ENCODE results near the gene PXDN. TPM values are rescaled to one million over a fixed set of nuclear protein-coding genes. Genes with fewer than 3 reads are reported as not detected.

Gene PXDN
- total and polyA plus RNA-seq, 10 of the 15 experiments (the other 5 are each of a cell fraction or from before 2014, with no cell fraction given), result 0.12 to 0.69 (median 0.23) TPM; not detected in 5

DNA sequence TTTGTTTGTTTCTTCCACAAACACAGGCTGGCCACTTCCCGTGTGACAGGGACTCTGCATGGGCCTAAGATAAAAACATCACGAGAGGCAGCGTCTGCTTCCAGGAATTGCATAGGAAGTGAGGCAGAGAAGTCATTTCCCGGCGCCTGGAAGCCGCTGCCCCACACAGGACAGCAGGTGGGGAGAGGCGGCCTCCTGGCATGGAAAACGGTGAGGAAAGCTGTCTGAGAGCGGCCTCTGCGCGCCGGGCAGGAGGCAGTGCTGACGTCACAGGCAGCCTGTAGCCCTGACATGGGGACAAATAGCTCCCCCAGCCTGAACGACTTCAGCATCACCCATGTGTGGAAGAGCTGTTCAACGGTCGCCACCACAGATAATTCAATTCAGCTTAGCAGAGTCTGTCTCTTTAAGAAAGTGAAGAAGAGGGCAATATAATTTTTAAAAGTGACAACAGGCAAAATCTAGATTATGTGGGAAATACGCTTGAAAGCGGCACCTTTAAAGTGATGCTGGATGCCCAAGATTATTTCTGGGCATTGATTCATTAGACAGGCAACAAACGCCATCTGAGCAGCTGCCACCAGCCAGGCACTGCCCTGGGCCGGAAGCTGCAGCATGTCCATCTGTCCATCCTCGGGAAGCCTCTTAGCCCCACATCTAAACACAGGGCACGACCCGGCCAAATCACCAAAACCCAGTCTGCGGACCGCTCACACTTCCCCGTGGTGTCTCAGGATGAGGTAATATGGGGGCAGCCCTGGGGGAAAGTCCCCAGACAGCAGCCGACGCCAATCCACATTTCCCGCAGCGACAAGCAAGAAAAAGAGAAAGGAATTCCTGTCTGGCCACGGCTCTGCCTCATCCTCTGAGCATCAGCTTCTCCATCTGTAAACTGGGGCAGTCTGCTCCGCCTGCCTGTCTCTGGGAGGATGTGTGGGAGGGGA is 138.9 kb downstream of the PXDN start:
- RAD21 ChIA-PET (ENCODE audit: unreplicated experiment), result no interaction called here
- H3K4me1 ChIP-seq (ENCODE audit: control insufficient read depth, insufficient read depth, low read length), result no peaks in the 10 kb centered on the region
- no peak for TF ChIP-seq CBX5 (IDR thresholded peaks at IDR 0.05; ENCODE audit: low read depth)
- no peak for TF ChIP-seq POU2F2 (IDR thresholded peaks at IDR 0.05; ENCODE audit: borderline replicate concordance, low read depth, low read length)
- TF ChIP-seq LARP7 (IDR thresholded peaks at IDR 0.05), result no peak
- TF ChIP-seq HDAC6 (IDR thresholded peaks at IDR 0.05; ENCODE audit: unreplicated experiment), result no peak
- no peak for TF ChIP-seq SP1 (IDR thresholded peaks at IDR 0.05; ENCODE audit: low read depth, low read length)
- no peak for TF ChIP-seq RAD51 (IDR thresholded peaks at IDR 0.05)
- TF ChIP-seq NRF1 (conservative IDR thresholded peaks at IDR 0.05; ENCODE audit: low read depth, low read length), result no peak
- no peak for TF ChIP-seq SIX5 (IDR thresholded peaks at IDR 0.05; ENCODE audit: low read depth, low read length, severe bottlenecking)
- no peaks in the 10 kb centered on the region for H3K27me3 ChIP-seq (replicated peaks in 1 of 2; ENCODE audit: control insufficient read depth in 2 of 2, insufficient read depth in 2 of 2, low read length in 1 of 2)
- CTCF ChIA-PET, result no interaction called here
- POLR2A ChIA-PET, result no interaction called here
- no TSS peak for BruUV-seq (replicated peaks)
- no peak for DNase-seq (ENCODE audit: low read depth, low spot score)
- no peaks in the 10 kb centered on the region for H4K20me1 ChIP-seq (ENCODE audit: control insufficient read depth, insufficient read depth)
- H3K9ac ChIP-seq (ENCODE audit: control insufficient read depth, insufficient read depth, low read length), result no peak overlapping the region
- intact Hi-C loops (cut with micrococcal nuclease; ENCODE audit: unreplicated experiment) (no loop called here), in situ Hi-C loops (cut with MboI) (no loop called here)
- no peak for ATAC-seq
- H3K4me3 ChIP-seq, result no peak overlapping the region
- no peaks in the 10 kb centered on the region; the same call in 2 of the 3 replicates for H3K9me3 ChIP-seq (replicated peaks; ENCODE audit: control insufficient read depth, insufficient read depth, low read length)
- SMC1A ChIA-PET (ENCODE audit: uncharacterized antibody, unreplicated experiment), result no interaction called here
- no peaks in the 10 kb centered on the region for H3K36me3 ChIP-seq (ENCODE audit: control insufficient read depth in 2 of 2, insufficient read depth in 2 of 2, low read length in 1 of 2)
- H2AFZ ChIP-seq (ENCODE audit: control insufficient read depth, low read depth, low read length), result no peak overlapping the region
- H3K79me2 ChIP-seq (ENCODE audit: control insufficient read depth, insufficient read depth, low read length), result no peaks in the 10 kb centered on the region
- H3K27ac ChIP-seq (ENCODE audit: control insufficient read depth, insufficient read depth), result no peak overlapping the region
- 12% methylated on average over 32 of the region's 32 CpGs for WGBS (ENCODE audit: insufficient coverage, insufficient replicate concordance, low lambda C conversion rate, missing lambda C conversion rate)
- H3K4me2 ChIP-seq (ENCODE audit: control insufficient read depth, insufficient read depth), result no peak overlapping the region
- no peak for FAIRE-seq

DNA sequence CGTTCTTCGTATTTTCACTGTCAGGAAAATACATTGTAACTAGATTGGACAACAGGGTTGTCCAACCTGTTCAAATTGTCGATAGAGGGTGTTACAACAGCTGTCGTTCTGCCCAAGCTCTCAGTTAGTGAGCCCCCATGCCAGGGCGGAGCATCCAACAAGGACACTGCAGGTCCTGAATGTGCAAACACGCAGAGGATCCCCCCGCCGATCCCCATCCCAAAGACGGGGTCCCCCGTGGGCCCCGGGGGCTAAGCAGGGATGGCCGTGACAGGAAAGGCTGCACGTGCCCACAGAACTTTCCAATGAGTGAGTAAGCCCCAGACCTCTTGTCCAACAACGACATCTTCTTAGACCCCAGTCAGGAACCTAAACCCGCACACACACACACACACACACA is 140.8 kb downstream of the PXDN start:
- H3K27ac ChIP-seq (ENCODE audit: control insufficient read depth, insufficient read depth), result no peak overlapping the region
- H3K36me3 ChIP-seq (ENCODE audit: control insufficient read depth in 2 of 2, insufficient read depth in 2 of 2, low read length in 1 of 2), result no peaks in the 10 kb centered on the region
- ChIA-PET POLR2A (no interaction called here), SMC1A (ENCODE audit: uncharacterized antibody, unreplicated experiment) (no interaction called here), CTCF (no interaction called here), RAD21 (ENCODE audit: unreplicated experiment) (no interaction called here)
- H3K4me3 ChIP-seq, result no peak overlapping the region
- intact Hi-C loops (cut with micrococcal nuclease; ENCODE audit: unreplicated experiment), result no loop called here
- H4K20me1 ChIP-seq (ENCODE audit: control insufficient read depth, insufficient read depth), result no peaks in the 10 kb centered on the region
- TF ChIP-seq POLR2A (IDR thresholded peaks at IDR 0.05; ENCODE audit: low read depth, low read length) (no peak), EGR1 (IDR thresholded peaks at IDR 0.05; ENCODE audit: borderline replicate concordance in 1 of 2, low read depth in 2 of 2, low read length in 2 of 2) (no peak), TCF7 (IDR thresholded peaks at IDR 0.05; ENCODE audit: borderline replicate concordance) (no peak), ZNF384 (IDR thresholded peaks at IDR 0.05; ENCODE audit: borderline replicate concordance, low read depth, low read length) (no peak), SRF (IDR thresholded peaks at IDR 0.05; ENCODE audit: low read depth in 2 of 2, low read length in 2 of 2) (no peak), ETV6 (conservative IDR thresholded peaks at IDR 0.05 in 1 of 2, IDR thresholded peaks at IDR 0.05 in 1 of 2; ENCODE audit: borderline replicate concordance in 1 of 2, low read depth in 1 of 2) (no peak), RBBP5 (conservative IDR thresholded peaks at IDR 0.05) (no peak), SREBF2 (IDR thresholded peaks at IDR 0.05; ENCODE audit: low read length) (no peak), MTA2 (IDR thresholded peaks at IDR 0.05; ENCODE audit: low read depth) (no peak), RAD51 (IDR thresholded peaks at IDR 0.05) (no peak), BMI1 (IDR thresholded peaks at IDR 0.05; ENCODE audit: borderline replicate concordance) (no peak), DPF2 (IDR thresholded peaks at IDR 0.05) (no peak), NFYB (IDR thresholded peaks at IDR 0.05; ENCODE audit: insufficient read depth, low read depth, low read length) (no peak)
- in situ Hi-C loops (cut with MboI), result no loop called here
- no peak overlapping the region for H3K4me2 ChIP-seq (ENCODE audit: control insufficient read depth, insufficient read depth)
- no peak overlapping the region for H2AFZ ChIP-seq (ENCODE audit: control insufficient read depth, low read depth, low read length)
- H3K9ac ChIP-seq (ENCODE audit: control insufficient read depth, insufficient read depth, low read length), result no peak overlapping the region
- H3K9me3 ChIP-seq (replicated peaks; ENCODE audit: control insufficient read depth, insufficient read depth, low read length), result no peaks in the 10 kb centered on the region; the same call in 2 of the 3 replicates
- WGBS (ENCODE audit: insufficient coverage, insufficient replicate concordance, low lambda C conversion rate, missing lambda C conversion rate), result 72% methylated on average over 6 of the region's 15 CpGs
- ATAC-seq (no peak), FAIRE-seq (no peak), DNase-seq (ENCODE audit: low read depth, low spot score) (no peak)
- no peaks in the 10 kb centered on the region for H3K79me2 ChIP-seq (ENCODE audit: control insufficient read depth, insufficient read depth, low read length)
- no peaks in the 10 kb centered on the region for H3K27me3 ChIP-seq (replicated peaks in 1 of 2; ENCODE audit: control insufficient read depth in 2 of 2, insufficient read depth in 2 of 2, low read length in 1 of 2)
- H3K4me1 ChIP-seq (ENCODE audit: control insufficient read depth, insufficient read depth, low read length), result no peaks in the 10 kb centered on the region
- BruUV-seq (replicated peaks), result no TSS peak

Measured in GM12878 (cell line).